NCI-H146 (cell line): Measurements from ENCODE around the gene CACNB2.

Experiments used
- DNase-seq: peaks from one replicate; lab custom pipeline; 2025; lab: John Stamatoyannopoulos, UW

Gene CACNB2

GRCh38 chr10:18340496-18341051 is 200.3 kb downstream of the CACNB2 start:
- DNase-seq, result no peak

- no peak for DNase-seq
These were observed 200.8 kb downstream of the CACNB2 start for GRCh38 chr10:18341055-18341454.

- DNase-seq, result no peak
These were observed 203.3 kb downstream of the CACNB2 start for GRCh38 chr10:18343573-18343972.

- DNase-seq, result no peak
These were observed 205.1 kb downstream of the CACNB2 start for GRCh38 chr10:18345308-18345707.

GRCh38 chr10:18350340-18350739 is 210.1 kb downstream of the CACNB2 start:
- DNase-seq, result peak; percentile 16

GRCh38 chr10:18351421-18351820 is 211.2 kb downstream of the CACNB2 start:
- no peak for DNase-seq

GRCh38 chr10:18352175-18352574 is 212.0 kb downstream of the CACNB2 start:
- DNase-seq, result no peak

GRCh38 chr10:18359812-18360211 is 219.6 kb downstream of the CACNB2 start:
- DNase-seq, result no peak

GRCh38 chr10:18362892-18363291 is 222.7 kb downstream of the CACNB2 start:
- no peak for DNase-seq

- no peak for DNase-seq
These were observed 225.0 kb downstream of the CACNB2 start for GRCh38 chr10:18364987-18365775.

- DNase-seq, result no peak
These were observed 227.6 kb downstream of the CACNB2 start for GRCh38 chr10:18367840-18368239.

GRCh38 chr10:18368273-18368672 is 228.0 kb downstream of the CACNB2 start:
- no peak for DNase-seq

GRCh38 chr10:18368682-18369081 is 228.5 kb downstream of the CACNB2 start:
- DNase-seq, result no peak

- no peak for DNase-seq
These were observed 229.7 kb downstream of the CACNB2 start for GRCh38 chr10:18369859-18370473.

GRCh38 chr10:18376650-18377049 is 236.4 kb downstream of the CACNB2 start:
- no peak for DNase-seq

GRCh38 chr10:18377898-18378297 is 237.7 kb downstream of the CACNB2 start:
- DNase-seq, result peak; percentile 9

GRCh38 chr10:18378766-18379165 is 238.5 kb downstream of the CACNB2 start:
- no peak for DNase-seq

- DNase-seq, result no peak
These were observed 241.5 kb downstream of the CACNB2 start for GRCh38 chr10:18381679-18382078.

- no peak for DNase-seq
These were observed 257.7 kb downstream of the CACNB2 start for GRCh38 chr10:18397906-18398305.

- no peak for DNase-seq
These were observed 258.9 kb downstream of the CACNB2 start for GRCh38 chr10:18399158-18399557.

- peak; percentile 66 for DNase-seq
These were observed 260.1 kb downstream of the CACNB2 start for GRCh38 chr10:18400201-18400905.

- DNase-seq, result peak; percentile 46
These were observed 260.7 kb downstream of the CACNB2 start for GRCh38 chr10:18400906-18401245.
